GM12878 (cell line): ENCODE data around the gene PRKCQ. TPM values are rescaled to one million over a fixed set of nuclear protein-coding genes. Genes with fewer than 3 reads are reported as not detected.

ENCODE experiments used
- ATAC-seq: fragments of 200-7000 bp; cut with Tn5 transposase; 3 replicates; pipeline ENCODE4 v1.9.1; 2020; ENCODE audit warnings: mild to moderate bottlenecking, moderate library complexity
- BruUV-seq: library from RNA; stranded (reverse); fragments of 400-500 nt; replicated peaks from 2 replicates; lab custom pipeline; 2021; lab: Mats Ljungman, UMichigan
- CTCF ChIA-PET: fragments of 300-600 bp; sonication (Branson Sonifier 250); formaldehyde crosslinking; extraction: SDS; loops from one replicate; lab custom pipeline; 2021; ENCODE audit warnings: inconsistent platforms; lab: Yijun Ruan, JAX
- POLR2A ChIA-PET: fragments of 350-600 bp; formaldehyde crosslinking; extraction: SDS; loops from one replicate; lab custom pipeline; 2021; ENCODE audit warnings: inconsistent platforms; lab: Charles Lee
- RAD21 ChIA-PET: fragments of 300-600 bp; sonication (Branson Sonifier 250); formaldehyde crosslinking; loops from one replicate; lab custom pipeline; 2023; ENCODE audit warnings: antibody characterized with exemption; ENCODE audit not compliant: unreplicated experiment; lab: Charles Lee
- SMC1A ChIA-PET: fragments of 300-600 bp; sonication (Branson Sonifier 250); formaldehyde crosslinking; loops from one replicate; lab custom pipeline; 2023; ENCODE audit not compliant: unreplicated experiment, uncharacterized antibody; lab: Charles Lee
- DNase-seq: peaks from one replicate; pipeline ENCODE4 v3.0.0-alpha.2; 2011; ENCODE audit warnings: low read depth, low spot score
- FAIRE-seq: peaks from 3 replicates; lab custom pipeline; 2011; peaks lifted over from hg19 to GRCh38; lab: Jason Lieb, UNC
- H2AFZ ChIP-seq: 2 replicates; pipeline ENCODE4 v1.6.0; 2011; ENCODE audit warnings: low read depth, low read length, control low read depth; ENCODE audit not compliant: control insufficient read depth
- H3K27ac ChIP-seq: 2 replicates; pipeline ENCODE4 v1.5.1; 2011; ENCODE audit warnings: control low read depth; ENCODE audit not compliant: control insufficient read depth, insufficient read depth
- H3K27me3 ChIP-seq, 2 experiments: replicated peaks in 1 of 2; 2 replicates each; pipeline versions ENCODE4 v1.6.0 to v1.6.1; 2011; ENCODE audit warnings: low read length in 1 of 2; ENCODE audit not compliant: control insufficient read depth in 2 of 2, insufficient read depth in 2 of 2
- H3K36me3 ChIP-seq, 2 experiments: 2 replicates each; pipeline ENCODE4 v1.5.1; 2011; ENCODE audit warnings: low read length in 1 of 2; ENCODE audit not compliant: control insufficient read depth in 2 of 2, insufficient read depth in 2 of 2
- H3K4me1 ChIP-seq: 2 replicates; pipeline ENCODE4 v1.6.1; 2011; ENCODE audit warnings: mild to moderate bottlenecking, low read length, moderate library complexity, mixed read lengths; ENCODE audit not compliant: control insufficient read depth, insufficient read depth
- H3K4me2 ChIP-seq: 2 replicates; pipeline ENCODE4 v1.6.0; 2011; ENCODE audit warnings: control low read depth; ENCODE audit not compliant: control insufficient read depth, insufficient read depth
- H3K4me3 ChIP-seq: fragments of 200-600 bp; sonication (generic); 2 replicates; pipeline ENCODE4 v1.5.1; 2016
- H3K79me2 ChIP-seq: 2 replicates; pipeline ENCODE4 v1.6.0; 2011; ENCODE audit warnings: low read length; ENCODE audit not compliant: control insufficient read depth, insufficient read depth
- H3K9ac ChIP-seq: 2 replicates; pipeline ENCODE4 v1.8.0; 2011; ENCODE audit warnings: low read length, control low read depth, mixed read lengths; ENCODE audit not compliant: control insufficient read depth, insufficient read depth
- H3K9me3 ChIP-seq: replicated peaks from 3 replicates; pipeline ENCODE4 v1.5.1; 2011; ENCODE audit warnings: mild to moderate bottlenecking, low read length; ENCODE audit not compliant: control insufficient read depth, insufficient read depth
- H4K20me1 ChIP-seq: 2 replicates; pipeline ENCODE4 v1.6.0; 2011; ENCODE audit not compliant: control insufficient read depth, insufficient read depth
- EP300 ChIP-seq, 2 experiments: fragments of 150-350 bp in 1 of 2; IDR thresholded peaks; 2 replicates each; pipeline ENCODE4 v1.6.1; 2011 to 2012; ENCODE audit warnings: low read depth in 2 of 2, low read length in 2 of 2, borderline replicate concordance in 1 of 2, improper control_type of control experiment in 1 of 2, inconsistent platforms in 1 of 2; ENCODE audit not compliant: control insufficient read depth in 1 of 2
- HDGF ChIP-seq: fragments of 450-650 bp; IDR thresholded peaks from 2 replicates; pipeline ENCODE4 v1.6.1; 2016; ENCODE audit warnings: antibody characterized with exemption
- IRF3 ChIP-seq: fragments of 450-650 bp; IDR thresholded peaks from 2 replicates; pipeline ENCODE4 v1.6.1; 2014; ENCODE audit warnings: mild to moderate bottlenecking
- MXI1 ChIP-seq: fragments of 150-350 bp; IDR thresholded peaks from 2 replicates; pipeline ENCODE4 v1.6.1; 2011; ENCODE audit warnings: low read depth, mild to moderate bottlenecking, inconsistent platforms, low read length, improper control_type of control experiment
- POLR2A ChIP-seq: IDR thresholded peaks from 2 replicates; pipeline ENCODE4 v1.6.1; 2011; ENCODE audit warnings: low read depth, mild to moderate bottlenecking, low read length
- POU2F2 ChIP-seq: IDR thresholded peaks from 3 replicates; pipeline ENCODE4 v1.6.1; 2011; ENCODE audit warnings: low read depth, mild to moderate bottlenecking, low read length, borderline replicate concordance
- SMAD1 ChIP-seq: fragments of 450-650 bp; IDR thresholded peaks from 2 replicates; pipeline ENCODE4 v1.6.1; 2018; ENCODE audit warnings: mild to moderate bottlenecking, low read depth; ENCODE audit not compliant: partially characterized antibody
- ZBTB33 ChIP-seq: fragments of 450-650 bp; IDR thresholded peaks from 2 replicates; pipeline ENCODE4 v1.6.1; 2017; ENCODE audit warnings: mild to moderate bottlenecking
- ZBTB4 ChIP-seq: fragments of 450-650 bp; formaldehyde crosslinking; IDR thresholded peaks from 2 replicates; pipeline ENCODE4 v1.4.0; 2022; ENCODE audit warnings: mild to moderate bottlenecking, moderate library complexity
- ZNF217 ChIP-seq: fragments of 450-650 bp; IDR thresholded peaks from 2 replicates; pipeline ENCODE4 v1.6.1; 2017; ENCODE audit warnings: antibody characterized with exemption, mild to moderate bottlenecking
- WGBS: methylation state at CpG from one replicate; pipeline ENCODE4 v1.1.6; 2016; ENCODE audit warnings: low lambda C conversion rate; ENCODE audit not compliant: insufficient replicate concordance, insufficient coverage; ENCODE audit errors: missing lambda C conversion rate; 5-methylcytosine and 5-hydroxymethylcytosine counted together
- in situ Hi-C: fragments of 300-500 bp; cut with MboI; formaldehyde crosslinking; loops from 9 replicates; pipeline ENCODE4 v1.14.3; 2018; ENCODE audit warnings: mixed read lengths
- intact Hi-C: fragments of 100-400 bp; cut with micrococcal nuclease; formaldehyde crosslinking; loops from one replicate; pipeline ENCODE4 v1.14.2; 2022; ENCODE audit not compliant: unreplicated experiment
- polyA plus RNA-seq, 11 experiments: library from polyadenylated mRNA; depleted of rRNA in 4 of 11; unstranded in 6 of 11; stranded (reverse) in 5 of 11; fragments of >200 nt; fragmentation: Nextera tagmentation in 4 of 11; fragmentation: Illumina TruSeq in 1 of 11; extraction: Ambion mirVana in 4 of 11; extraction: Trizol in 1 of 11; gene quantifications; 1 replicate in 1 of 11; 2 replicates in 10 of 11; pipeline versions ENCODE4 v1.2.1 to v1.2.3, GENCODE V29; 2011 to 2016; ENCODE audit warnings: inconsistent platforms in 2 of 11, missing spikeins in 2 of 11, low read depth in 1 of 11
- total RNA-seq, 4 experiments: library from RNA; depleted of rRNA in 3 of 4; stranded (reverse); fragments of >200 nt in 3 of 4; fragmentation: Illumina TruSeq in 1 of 4; extraction: Trizol in 1 of 4; gene quantifications; 2 replicates each; pipeline versions ENCODE4 v1.2.1 to v1.2.3, GENCODE V29; 2013 to 2021

The PRKCQ gene
- total and polyA plus RNA-seq, 10 of the 15 experiments (the other 5 are each of a cell fraction or from before 2014, with no cell fraction given) = 0.26 to 8.9 (median 0.98) TPM

GRCh38 chr10:6607778-6608177 lies 27.7 kb upstream of the PRKCQ start:
- SMC1A ChIA-PET = interaction anchor here (1.0 to 1.5 kb wide), 4 partner anchors 14 to 763 kb away, joined by 3 to 5 read pairs (median 4); no protein-coding TSS in a partner anchor
- H3K27ac ChIP-seq = no peak overlapping the region
- TF ChIP-seq IRF3 = no peak
- POLR2A ChIA-PET = interaction anchor here (1.1 kb wide), 1 partner anchor 16 kb away, joined by 3 read pairs; no protein-coding TSS in a partner anchor
- no TSS peak for BruUV-seq
- no peak overlapping the region for H3K9ac ChIP-seq
- WGBS = 3% methylated on average over 2 of the region's 2 CpGs
- RAD21 ChIA-PET = interaction anchor here (1.2 kb wide), 1 partner anchor 126 kb away, joined by 3 read pairs; no protein-coding TSS in a partner anchor
- intact Hi-C loops = no loop called here
- ATAC-seq = no peak
- CTCF ChIA-PET = interaction anchor here (0.9 to 1.8 kb wide), 4 partner anchors 23 to 165 kb away, joined by 3 to 5 read pairs (median 4); no protein-coding TSS in a partner anchor
- H3K79me2 ChIP-seq = no peaks in the 10 kb centered on the region
- DNase-seq = no peak
- no peaks in the 10 kb centered on the region for H3K36me3 ChIP-seq
- H4K20me1 ChIP-seq = no peaks in the 10 kb centered on the region
- H3K4me1 ChIP-seq = no peaks in the 10 kb centered on the region
- H3K4me3 ChIP-seq = no peak overlapping the region
- in situ Hi-C loops = no loop called here
- H2AFZ ChIP-seq = no peak overlapping the region
- FAIRE-seq = no peak
- H3K27me3 ChIP-seq = peaks cover 0 to 1% of the 10 kb centered on the region in 2 experiments; a peak in 2 of 4 replicates
- no peaks in the 10 kb centered on the region for H3K9me3 ChIP-seq
- no peak overlapping the region for H3K4me2 ChIP-seq

GRCh38 chr10:6607182-6607581 lies 27.1 kb upstream of the PRKCQ start:
- H3K4me1 ChIP-seq = no peaks in the 10 kb centered on the region
- in situ Hi-C loops (no loop called here), intact Hi-C loops (no loop called here)
- SMC1A ChIA-PET = interaction anchor here (1.0 to 1.5 kb wide), 4 partner anchors 14 to 762 kb away, joined by 3 to 5 read pairs (median 4); no protein-coding TSS in a partner anchor
- H3K27me3 ChIP-seq = peaks cover 0 to 1% of the 10 kb centered on the region in 2 experiments; a peak in 2 of 4 replicates
- FAIRE-seq = no peak
- no TSS peak for BruUV-seq
- ATAC-seq = no peak; the same call in 2 of the 3 replicates
- H3K36me3 ChIP-seq = no peaks in the 10 kb centered on the region
- DNase-seq = no peak
- CTCF ChIA-PET = interaction anchor here (0.9 to 1.8 kb wide), 4 partner anchors 23 to 164 kb away, joined by 3 to 5 read pairs (median 4); no protein-coding TSS in a partner anchor
- no peaks in the 10 kb centered on the region for H4K20me1 ChIP-seq
- RAD21 ChIA-PET = interaction anchor here (1.2 kb wide), 1 partner anchor 126 kb away, joined by 3 read pairs; no protein-coding TSS in a partner anchor
- no peak overlapping the region for H3K9ac ChIP-seq
- no peaks in the 10 kb centered on the region for H3K79me2 ChIP-seq
- H3K4me2 ChIP-seq = no peak overlapping the region
- 0% methylated on average over 3 of the region's 3 CpGs for WGBS
- no peak overlapping the region for H3K27ac ChIP-seq
- POLR2A ChIA-PET = interaction anchor here (1.1 kb wide), 1 partner anchor 16 kb away, joined by 3 read pairs; no protein-coding TSS in a partner anchor
- no peak overlapping the region for H2AFZ ChIP-seq
- no peak overlapping the region for H3K4me3 ChIP-seq
- H3K9me3 ChIP-seq = no peaks in the 10 kb centered on the region
- TF ChIP-seq ZBTB4 (CRISPR knock-in tag) = no peak
- TF ChIP-seq POLR2A = no peak
- TF ChIP-seq SMAD1 = no peak
- TF ChIP-seq POU2F2 = no peak
- TF ChIP-seq ZNF217 = no peak
- TF ChIP-seq HDGF = no peak
- TF ChIP-seq ZBTB33 = no peak
- TF ChIP-seq EP300 (IDR thresholded peaks at IDR 0.05; ENCODE audit: borderline replicate concordance in 1 of 2, control insufficient read depth in 1 of 2, low read depth in 2 of 2, low read length in 2 of 2) = no peak
- no peak for TF ChIP-seq MXI1
